WTC11 (cell line): ENCODE measurements around the gene ASTN2.

Experiments
- CTCF ChIP-seq: fragments of 200-600 bp; IDR thresholded peaks from 2 replicates; pipeline ENCODE4 v1.8.0; 2022; ENCODE audit warnings: antibody characterized with exemption
- FOXP1 ChIP-seq: sonication (generic); formaldehyde crosslinking; IDR thresholded peaks from 2 replicates; pipeline ENCODE4 v1.8.0; 2022; ENCODE audit warnings: missing genetic modification reagents, mild to moderate bottlenecking, moderate library complexity, borderline replicate concordance
- IRF1 ChIP-seq: sonication (generic); formaldehyde crosslinking; IDR thresholded peaks from 2 replicates; pipeline ENCODE4 v1.8.0; 2023; ENCODE audit warnings: missing genetic modification reagents
- SOX15 ChIP-seq: fragments of 250-450 bp; sonication (Bioruptor Pico); IDR thresholded peaks from 2 replicates; pipeline ENCODE4 v1.9.0; 2021; ENCODE audit warnings: mild to moderate bottlenecking

DNA sequence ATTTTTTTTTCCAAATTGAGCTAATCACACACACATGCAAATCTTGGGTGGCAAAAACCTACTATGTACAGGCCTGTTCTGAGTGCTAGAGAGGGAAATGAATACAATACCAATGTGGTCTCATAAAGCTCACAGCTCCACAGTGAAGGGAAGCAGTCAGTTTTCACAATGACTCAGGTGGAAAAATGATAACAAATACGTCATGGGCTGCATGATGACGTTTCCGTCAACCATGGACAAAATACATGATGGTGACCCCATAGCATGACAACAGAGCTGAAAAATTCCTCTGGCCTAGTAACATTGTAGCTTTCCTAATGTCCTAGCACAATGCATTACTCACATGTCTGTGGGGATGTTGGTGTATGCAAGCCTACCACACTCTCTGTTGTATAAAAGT is 475.2 kb downstream of the ASTN2 start:
- TF ChIP-seq CTCF (no peak), SOX15 (no peak), IRF1 (CRISPR knock-in tag) (no peak), FOXP1 (CRISPR knock-in tag) (no peak)
